WERI-Rb-1 (cell line): ENCODE data around the gene VWC2.

Source experiments
- DNase-seq: peaks from one replicate; pipeline ENCODE4 v3.0.0-alpha.2; 2020
- H3K27ac ChIP-seq: fragments of 250-450 bp; sonication (Bioruptor Pico); 2 replicates; pipeline ENCODE4 v1.5.1; 2020; ENCODE audit warnings: mild to moderate bottlenecking, moderate library complexity
- H3K27me3 ChIP-seq: fragments of 250-450 bp; sonication (Bioruptor Pico); 2 replicates; pipeline ENCODE4 v1.5.1; 2021; ENCODE audit warnings: mild to moderate bottlenecking, low read depth, moderate library complexity; ENCODE audit not compliant: insufficient read depth, severe bottlenecking
- H3K36me3 ChIP-seq: fragments of 250-450 bp; sonication (Bioruptor Pico); 2 replicates; pipeline ENCODE4 v1.5.1; 2020; ENCODE audit warnings: mild to moderate bottlenecking, moderate library complexity
- H3K4me3 ChIP-seq: 2 replicates; pipeline ENCODE4 v1.5.1; 2011; ENCODE audit warnings: low read depth, mild to moderate bottlenecking, control low read depth, low read length
- H3K9me3 ChIP-seq: fragments of 250-450 bp; sonication (Bioruptor Pico); 2 replicates; pipeline ENCODE4 v1.5.1; 2021; ENCODE audit warnings: mild to moderate bottlenecking, moderate library complexity; ENCODE audit not compliant: severe bottlenecking
- TF ChIP-seq, protein P1 (sequence below): IDR thresholded peaks from 2 replicates; pipeline ENCODE4 v1.5.1; 2011; ENCODE audit warnings: low read depth, mild to moderate bottlenecking, control low read depth, inconsistent platforms, low read length

The VWC2 gene

DNA sequence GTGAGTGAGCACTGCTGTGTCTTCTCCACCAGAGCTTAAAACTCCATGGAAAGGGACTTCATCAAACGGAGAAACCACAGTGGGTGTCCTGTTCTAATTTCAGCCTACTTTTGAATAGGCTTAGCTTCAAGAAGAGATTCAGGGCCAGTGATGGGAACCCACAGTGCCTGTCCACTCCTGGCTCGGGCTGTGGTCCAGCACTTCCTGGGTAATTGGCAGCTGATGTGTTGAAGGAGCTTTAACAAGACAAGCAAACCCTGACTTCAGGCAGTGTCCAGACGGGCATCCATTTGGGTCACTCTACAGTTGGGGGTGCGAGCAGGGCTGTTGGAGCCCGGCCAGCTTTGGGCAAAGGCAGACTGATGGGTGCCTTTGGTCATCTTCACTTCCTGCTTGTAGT lies 14.5 kb downstream of the VWC2 start:
- H3K27ac ChIP-seq: no peak overlapping the region
- TF ChIP-seq, protein P1, sequence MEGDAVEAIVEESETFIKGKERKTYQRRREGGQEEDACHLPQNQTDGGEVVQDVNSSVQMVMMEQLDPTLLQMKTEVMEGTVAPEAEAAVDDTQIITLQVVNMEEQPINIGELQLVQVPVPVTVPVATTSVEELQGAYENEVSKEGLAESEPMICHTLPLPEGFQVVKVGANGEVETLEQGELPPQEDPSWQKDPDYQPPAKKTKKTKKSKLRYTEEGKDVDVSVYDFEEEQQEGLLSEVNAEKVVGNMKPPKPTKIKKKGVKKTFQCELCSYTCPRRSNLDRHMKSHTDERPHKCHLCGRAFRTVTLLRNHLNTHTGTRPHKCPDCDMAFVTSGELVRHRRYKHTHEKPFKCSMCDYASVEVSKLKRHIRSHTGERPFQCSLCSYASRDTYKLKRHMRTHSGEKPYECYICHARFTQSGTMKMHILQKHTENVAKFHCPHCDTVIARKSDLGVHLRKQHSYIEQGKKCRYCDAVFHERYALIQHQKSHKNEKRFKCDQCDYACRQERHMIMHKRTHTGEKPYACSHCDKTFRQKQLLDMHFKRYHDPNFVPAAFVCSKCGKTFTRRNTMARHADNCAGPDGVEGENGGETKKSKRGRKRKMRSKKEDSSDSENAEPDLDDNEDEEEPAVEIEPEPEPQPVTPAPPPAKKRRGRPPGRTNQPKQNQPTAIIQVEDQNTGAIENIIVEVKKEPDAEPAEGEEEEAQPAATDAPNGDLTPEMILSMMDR: no peak
- no peaks in the 10 kb centered on the region for H3K36me3 ChIP-seq
- no peak overlapping the region for H3K4me3 ChIP-seq
- no peaks in the 10 kb centered on the region for H3K27me3 ChIP-seq
- H3K9me3 ChIP-seq: no peaks in the 10 kb centered on the region
- no peak for DNase-seq

DNA sequence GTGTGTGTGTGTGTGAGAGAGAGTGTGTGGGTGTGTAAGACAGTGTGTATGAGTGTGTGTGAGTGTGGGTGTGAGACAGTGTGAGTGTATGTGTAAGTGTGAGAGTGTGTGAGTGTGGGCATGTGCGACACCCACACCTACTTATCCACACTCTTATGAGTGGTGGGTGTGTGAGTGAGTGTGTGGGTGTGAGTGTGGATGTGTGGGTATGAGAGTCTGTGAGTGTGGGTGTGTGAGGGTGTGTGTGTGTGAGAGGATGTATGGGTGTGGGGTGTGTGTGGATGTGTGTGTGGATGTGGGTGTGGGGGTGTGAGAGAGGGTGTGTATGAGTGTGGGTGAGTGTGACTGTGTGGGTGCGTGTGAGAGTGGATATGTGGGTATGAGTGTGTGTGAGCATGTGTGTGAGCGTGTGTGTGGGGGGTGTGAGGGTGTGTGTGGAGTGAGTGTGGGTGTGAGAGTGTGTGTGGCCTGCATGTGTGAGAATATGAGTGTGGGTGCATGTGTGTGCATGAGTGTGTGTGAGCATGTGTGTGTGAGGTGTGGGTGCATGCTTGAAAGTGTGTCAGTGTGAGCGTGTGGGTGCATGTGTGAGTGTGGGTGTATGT lies 15.1 kb downstream of the VWC2 start:
- Histone ChIP-seq H3K36me3 (no peaks in the 10 kb centered on the region), H3K27ac (no peak overlapping the region), H3K9me3 (no peaks in the 10 kb centered on the region), H3K27me3 (no peaks in the 10 kb centered on the region), H3K4me3 (no peak overlapping the region)
- no peak for DNase-seq
- TF ChIP-seq, protein P1: no peak

DNA sequence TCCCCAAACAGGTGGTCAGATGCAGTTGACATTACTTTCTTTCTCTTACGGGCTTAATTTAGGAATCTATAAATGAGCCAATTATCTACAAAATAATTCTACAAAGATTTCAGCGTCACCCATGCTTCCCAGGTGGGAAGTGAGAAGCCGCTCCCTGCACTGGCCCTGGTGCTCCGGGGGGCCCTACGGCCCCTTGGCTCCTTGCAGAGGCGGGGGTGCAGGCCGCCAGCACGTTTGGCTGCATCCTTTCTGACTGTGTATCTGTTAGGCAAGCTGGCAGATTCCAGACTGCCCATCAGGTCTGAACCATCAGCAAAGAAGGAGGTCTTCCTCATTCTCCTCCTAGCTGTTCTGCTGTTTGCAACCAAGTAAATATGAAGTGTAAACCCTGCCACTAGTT lies 16.3 kb downstream of the VWC2 start:
- TF ChIP-seq, protein P1: no peak
- Histone ChIP-seq H3K27me3 (no peaks in the 10 kb centered on the region), H3K27ac (no peak overlapping the region), H3K4me3 (0 out of 2 replicates have a peak overlapping the region, but pooled peaks have one; percentile 5), H3K9me3 (no peaks in the 10 kb centered on the region), H3K36me3 (no peaks in the 10 kb centered on the region)
- DNase-seq: no peak

DNA sequence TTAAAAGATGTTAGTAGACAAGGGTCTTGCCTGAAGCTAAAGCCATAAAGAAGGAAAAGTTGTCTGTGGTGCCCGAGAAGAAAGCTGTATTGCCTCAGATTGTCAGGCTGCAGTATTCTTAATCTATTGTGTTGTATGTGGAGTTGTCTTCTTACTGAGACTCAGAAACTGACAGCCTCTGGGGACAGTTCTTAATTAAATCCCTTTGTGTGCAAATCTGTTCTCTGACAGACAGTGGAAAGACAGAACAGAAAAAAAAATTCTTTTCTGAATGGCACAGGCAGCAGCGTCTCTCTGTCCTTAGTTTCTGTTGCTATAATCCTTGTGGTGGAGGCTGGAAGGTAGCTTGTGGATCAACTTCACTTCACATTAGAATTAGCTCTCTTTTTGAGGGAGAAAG lies 16.8 kb downstream of the VWC2 start:
- Histone ChIP-seq H3K36me3 (no peaks in the 10 kb centered on the region), H3K9me3 (no peaks in the 10 kb centered on the region), H3K27ac (no peak overlapping the region), H3K27me3 (no peaks in the 10 kb centered on the region), H3K4me3 (peak overlapping the region; percentile 5; the same call in 1 of the 2 replicates)
- no peak for DNase-seq
- TF ChIP-seq, protein P1: no peak

DNA sequence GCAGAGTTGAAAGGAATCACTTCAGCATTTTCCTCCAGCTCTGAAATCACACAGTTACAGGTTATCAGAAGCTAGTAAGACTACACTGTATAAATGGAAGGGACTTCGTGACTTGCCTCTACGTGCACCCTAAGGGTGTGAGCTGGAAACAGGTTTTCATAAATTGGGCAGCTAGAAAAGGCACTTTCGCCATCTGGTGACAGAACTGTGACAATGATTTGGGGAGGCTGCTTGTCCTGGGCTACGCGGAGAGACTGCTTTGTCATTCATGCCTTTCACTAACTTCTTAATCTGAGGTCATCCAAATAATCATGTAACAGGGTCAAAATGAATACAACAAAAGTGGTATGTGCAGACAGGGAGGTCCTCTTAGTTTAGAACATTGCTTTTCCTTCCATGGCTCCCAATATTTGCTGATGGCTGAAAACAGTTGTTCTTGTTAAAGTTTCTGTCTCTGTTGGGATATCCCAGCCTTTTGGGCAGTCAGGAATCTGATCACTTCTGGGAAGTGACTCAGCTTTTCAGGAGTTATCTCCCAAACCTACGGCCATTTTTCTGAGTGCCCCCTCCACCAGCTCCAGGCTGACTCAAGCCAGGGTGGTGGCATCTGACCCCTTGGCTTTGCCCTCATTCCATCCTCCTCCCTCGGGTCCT lies 17.8 kb downstream of the VWC2 start:
- Histone ChIP-seq H3K9me3 (no peaks in the 10 kb centered on the region), H3K27ac (no peak overlapping the region), H3K4me3 (no peak overlapping the region), H3K27me3 (no peaks in the 10 kb centered on the region), H3K36me3 (no peaks in the 10 kb centered on the region)
- TF ChIP-seq, protein P1: peak; percentile 76
- peak; percentile 64 for DNase-seq
